H7 (cell line): ENCODE measurements around the gene SIRT4. TPM values are rescaled to one million over a fixed set of nuclear protein-coding genes. Genes with fewer than 3 reads are reported as not detected.
"Not testable (repeated sequence)": the region's sequence is repeated elsewhere in the genome, so short reads cannot be mapped to it uniquely, and the experiment has no call there.

Experiments
- DNase-seq: peaks from one replicate; pipeline ENCODE4 v3.0.0; 2012
- H3K27me3 ChIP-seq: 2 replicates; pipeline ENCODE4 v1.6.0; 2011; ENCODE audit warnings: mild to moderate bottlenecking, low read length; ENCODE audit not compliant: control insufficient read depth, insufficient read depth
- H3K36me3 ChIP-seq: replicated peaks from 2 replicates; pipeline ENCODE4 v1.5.1; 2011; ENCODE audit warnings: low read length; ENCODE audit not compliant: control insufficient read depth, insufficient read depth
- H3K4me3 ChIP-seq: 2 replicates; pipeline ENCODE4 v1.5.1; 2011; ENCODE audit warnings: low read depth, mild to moderate bottlenecking, control low read depth, low read length, moderate library complexity; ENCODE audit not compliant: insufficient read depth
- total RNA-seq: library from RNA; depleted of rRNA; stranded (reverse); fragments of >200 nt; shearing (Covaris generic); gene quantifications from 2 replicates; pipeline ENCODE4 v1.2.3, GENCODE V29; 2014

SIRT4 gene
- total RNA-seq, 1 experiment from 2014 or later = 4.1 TPM

GRCh38 chr12:120336392-120336791, 34.3 kb downstream of the SIRT4 start:
- H3K27me3 ChIP-seq, H3K36me3 ChIP-seq, H3K4me3 ChIP-seq, DNase-seq: not testable (repeated sequence)

GRCh38 chr12:120337730-120338129, 35.6 kb downstream of the SIRT4 start:
- no peak for DNase-seq
- no peak overlapping the region for H3K4me3 ChIP-seq
- H3K36me3 ChIP-seq = no peaks in the 10 kb centered on the region
- no peaks in the 10 kb centered on the region for H3K27me3 ChIP-seq

- Histone ChIP-seq H3K36me3 (0 out of 2 replicates have a peak, but pooled peaks cover 1% of the 10 kb centered on the region), H3K27me3 (no peaks in the 10 kb centered on the region), H3K4me3 (no peak overlapping the region)
- no peak for DNase-seq
Measured at GRCh38 chr12:120339256-120339655, 37.1 kb downstream of the SIRT4 start.

GRCh38 chr12:120342175-120343038, 40.3 kb downstream of the SIRT4 start:
- peak; percentile 88 for DNase-seq
- Histone ChIP-seq H3K36me3 (peaks cover 1% of the 10 kb centered on the region; the same call in 1 of the 2 replicates), H3K4me3 (no peak overlapping the region), H3K27me3 (no peaks in the 10 kb centered on the region)

GRCh38 chr12:120343039-120343537, 41.0 kb downstream of the SIRT4 start:
- peaks cover 4% of the 10 kb centered on the region for H3K36me3 ChIP-seq
- H3K4me3 ChIP-seq = no peak overlapping the region
- DNase-seq = no peak
- H3K27me3 ChIP-seq = no peaks in the 10 kb centered on the region

- peaks cover 6% of the 10 kb centered on the region for H3K36me3 ChIP-seq
- H3K4me3 ChIP-seq = no peak overlapping the region
- DNase-seq = no peak
- no peaks in the 10 kb centered on the region for H3K27me3 ChIP-seq
Measured at GRCh38 chr12:120343692-120344091, 41.6 kb downstream of the SIRT4 start.

- H3K36me3 ChIP-seq = peaks cover 6% of the 10 kb centered on the region
- no peak overlapping the region for H3K4me3 ChIP-seq
- peak; percentile 40 for DNase-seq
- H3K27me3 ChIP-seq = no peaks in the 10 kb centered on the region
Measured at GRCh38 chr12:120346031-120346430, 43.9 kb downstream of the SIRT4 start.

- H3K27me3 ChIP-seq = no peaks in the 10 kb centered on the region
- no peak overlapping the region for H3K4me3 ChIP-seq
- peak; percentile 62 for DNase-seq
- peaks cover 6% of the 10 kb centered on the region for H3K36me3 ChIP-seq
Measured at GRCh38 chr12:120346681-120347080, 44.6 kb downstream of the SIRT4 start.

GRCh38 chr12:120347766-120348165, 45.6 kb downstream of the SIRT4 start:
- Histone ChIP-seq H3K4me3 (no peak overlapping the region), H3K36me3 (peaks cover 8% of the 10 kb centered on the region), H3K27me3 (no peaks in the 10 kb centered on the region)
- no peak for DNase-seq

GRCh38 chr12:120350576-120351350, 48.6 kb downstream of the SIRT4 start:
- no peaks in the 10 kb centered on the region for H3K27me3 ChIP-seq
- DNase-seq = no peak
- no peak overlapping the region for H3K4me3 ChIP-seq
- peaks cover 12% of the 10 kb centered on the region for H3K36me3 ChIP-seq

- Histone ChIP-seq H3K27me3 (no peaks in the 10 kb centered on the region), H3K36me3 (peaks cover 21% of the 10 kb centered on the region), H3K4me3 (no peak overlapping the region)
- no peak for DNase-seq
Measured at GRCh38 chr12:120352117-120352516, 50.0 kb downstream of the SIRT4 start.

GRCh38 chr12:120353136-120353535, 51.0 kb downstream of the SIRT4 start:
- H3K36me3 ChIP-seq = peaks cover 19% of the 10 kb centered on the region
- no peak for DNase-seq
- H3K27me3 ChIP-seq = no peaks in the 10 kb centered on the region
- no peak overlapping the region for H3K4me3 ChIP-seq

GRCh38 chr12:120353556-120354317, 51.6 kb downstream of the SIRT4 start:
- no peak overlapping the region for H3K4me3 ChIP-seq
- no peak for DNase-seq
- H3K27me3 ChIP-seq = no peaks in the 10 kb centered on the region
- H3K36me3 ChIP-seq = peaks cover 18% of the 10 kb centered on the region

- DNase-seq = peak; percentile 95
- no peaks in the 10 kb centered on the region for H3K27me3 ChIP-seq
- H3K4me3 ChIP-seq = no peak overlapping the region
- peaks cover 18% of the 10 kb centered on the region for H3K36me3 ChIP-seq
Measured at GRCh38 chr12:120356567-120357030, 54.5 kb downstream of the SIRT4 start.
